Adrenal gland (tissue), 12 donors: Measurements from ENCODE around the gene ACBD6. TPM values are rescaled to one million over a fixed set of nuclear protein-coding genes. Genes with fewer than 3 reads are reported as not detected.

ENCODE experiments used
- DNase-seq, 7 donors: peaks; one replicate each; pipeline ENCODE4 v3.0.0-alpha.2; 2019 to 2020
- H3K27ac ChIP-seq, 5 donors: fragments of 200-600 bp; sonication (generic) in 4 of 5; 1 replicate in 3 of 5; 2 replicates in 2 of 5; pipeline versions ENCODE4 v1.5.1 to v1.8.0; 2016 to 2020; ENCODE audit warnings: mild to moderate bottlenecking in 1 of 5
- H3K27me3 ChIP-seq: fragments of 200-600 bp; 2 replicates; pipeline ENCODE4 v1.8.0; 2021
- H3K36me3 ChIP-seq, 2 donors: fragments of 200-600 bp; replicated peaks in 1 of 2; 1 replicate in 1 of 2; 2 replicates in 1 of 2; pipeline versions ENCODE4 v1.5.1 to v1.8.0; 2018 to 2022
- H3K4me1 ChIP-seq, 2 donors: fragments of 200-600 bp; replicated peaks in 1 of 2; 1 replicate in 1 of 2; 2 replicates in 1 of 2; pipeline versions ENCODE4 v1.5.1 to v1.8.0; 2018 to 2021
- H3K4me3 ChIP-seq, 4 donors: fragments of 200-600 bp; sonication (generic) in 3 of 4; one replicate each; pipeline ENCODE4 v1.5.1; 2016 to 2018
- H3K9me3 ChIP-seq, 3 donors: fragments of 200-600 bp; sonication (generic) in 1 of 3; replicated peaks in 1 of 3; 1 replicate in 2 of 3; 2 replicates in 1 of 3; pipeline versions ENCODE4 v1.5.1 to v1.8.0; 2016 to 2021
- CTCF ChIP-seq, 6 experiments: fragments of 450-650 bp in 4 of 6; fragments of 200-600 bp in 2 of 6; sonication (generic) in 1 of 6; IDR thresholded peaks; 1 replicate in 5 of 6; 2 replicates in 1 of 6; pipeline versions ENCODE4 v1.5.1 to v1.8.0; 2016 to 2021; ENCODE audit warnings: antibody characterized with exemption in 6 of 6, mild to moderate bottlenecking in 2 of 6, moderate library complexity in 1 of 6
- POLR2A ChIP-seq, 2 donors: fragments of 450-650 bp; IDR thresholded peaks; one replicate each; pipeline ENCODE4 v1.6.1; 2017; ENCODE audit warnings: antibody characterized with exemption in 2 of 2, mild to moderate bottlenecking in 2 of 2, moderate library complexity in 1 of 2
- WGBS, 4 donors: extraction: QIAGEN DNeasy Blood & Tissue Kit in 2 of 4; methylation state at CpG; one replicate each; pipeline versions ENCODE4 v1.1.5 to v1.1.7; 2013 to 2017; 5-methylcytosine and 5-hydroxymethylcytosine counted together
- intact Hi-C, 2 donors: fragments of 100-400 bp; cut with DNase I; formaldehyde crosslinking; loops; one replicate each; pipeline versions ENCODE4 v1.14.1 to v1.15.0; 2022 to 2023
- polyA plus RNA-seq, 3 donors: library from polyadenylated mRNA; stranded (reverse); fragments of 200-250 nt in 2 of 3; fragments of 350-450 nt in 1 of 3; fragmentation: Illumina TruSeq in 1 of 3; extraction: RNeasy Lipid Tissue Mini Kit (QIAGEN cat#74804) in 1 of 3; gene quantifications; one replicate each; pipeline ENCODE4 v1.2.3, GENCODE V29; 2013 to 2014
- total RNA-seq, 9 donors: library from RNA; depleted of rRNA in 4 of 9; stranded (reverse); fragments of >200 nt in 4 of 9; fragments of 120-200 nt in 1 of 9; fragmentation: NEBNext Ultra II Directional in 1 of 9; extraction: Animal tissue kit (Norgen Biotek cat#: 25700) in 1 of 9; gene quantifications; one replicate each; pipeline versions ENCODE4 v1.1.0 to v1.2.4, GENCODE V29; 2013 to 2023
- donor health status: healthy with polysubstance abuse.
- donor health status: Bipolar disorder and iron deficiency.
- donor health status: DM: yes; HTN: yes; CAD: no.
- donor health status: DM: no; HTN: no; CAD: no.
- donor health status: DM: no; HTN: no; CAD: no.
- donor health status: DM: yes; HTN: yes; CAD: no.

Gene ACBD6
- total and polyA plus RNA-seq, 12 donors: 28.7 to 75.1 (median 36.6) TPM

- Histone ChIP-seq H3K36me3 (no peaks in the 10 kb centered on the region), H3K4me1 (no peaks in the 10 kb centered on the region), H3K4me3 (no peak overlapping the region), H3K9me3 (no peaks in the 10 kb centered on the region), H3K27me3 (no peaks in the 10 kb centered on the region), H3K27ac (no peak overlapping the region)
- DNase-seq: no peak
- TF ChIP-seq POLR2A (IDR thresholded peaks at IDR 0.05): no peak
- no peak for TF ChIP-seq CTCF (IDR thresholded peaks at IDR 0.05)
- intact Hi-C loops: loop anchor here (10.0 kb wide), 2 partner anchors 620 to 640 kb away; no protein-coding TSS in a partner anchor
- WGBS, 4 donors: 68 to 79% (median 69%) methylated on average over 6 to 7 of the region's 7 CpGs
Observed at GRCh38 chr1:180524915-180525714, 22.7 kb upstream of the ACBD6 start.

GRCh38 chr1:180524160-180524914 is 22.0 kb upstream of the ACBD6 start:
- 69 to 78% (median 71%) methylated on average over 6 to 7 of the region's 7 CpGs for WGBS, 4 donors

GRCh38 chr1:180522213-180522515 is 19.8 kb upstream of the ACBD6 start:
- WGBS, 4 donors: 74 to 81% (median 78%) methylated on average over 7 of the region's 7 CpGs
- intact Hi-C loops: loop anchor here (10.0 kb wide), 2 partner anchors 623 to 643 kb away; no protein-coding TSS in a partner anchor
- H3K36me3 ChIP-seq: no peaks in the 10 kb centered on the region
- no peak overlapping the region for H3K4me3 ChIP-seq
- no peaks in the 10 kb centered on the region for H3K27me3 ChIP-seq
- H3K27ac ChIP-seq: no peak overlapping the region
- no peak for DNase-seq
- H3K4me1 ChIP-seq: no peaks in the 10 kb centered on the region
- H3K9me3 ChIP-seq: no peaks in the 10 kb centered on the region
- TF ChIP-seq CTCF (IDR thresholded peaks at IDR 0.05) (no peak), POLR2A (IDR thresholded peaks at IDR 0.05) (no peak)

More at GRCh38 chr1:180524160-180524914, 22.0 kb upstream of the ACBD6 start:
- TF ChIP-seq CTCF (IDR thresholded peaks at IDR 0.05) (no peak), POLR2A (IDR thresholded peaks at IDR 0.05) (no peak)
- H3K9me3 ChIP-seq: no peaks in the 10 kb centered on the region
- no peak for DNase-seq
- H3K4me3 ChIP-seq: no peak overlapping the region
- intact Hi-C loops: loop anchor here (10.0 kb wide), 2 partner anchors 620 to 640 kb away; no protein-coding TSS in a partner anchor
- H3K27me3 ChIP-seq: no peaks in the 10 kb centered on the region
- H3K27ac ChIP-seq: no peak overlapping the region
- H3K4me1 ChIP-seq: no peaks in the 10 kb centered on the region
- H3K36me3 ChIP-seq: no peaks in the 10 kb centered on the region

- 63 to 64% (median 63%) methylated on average over 8 to 9 of the region's 9 CpGs for WGBS, 4 donors
- no peaks in the 10 kb centered on the region for H3K4me1 ChIP-seq
- no peak for DNase-seq
- TF ChIP-seq POLR2A (IDR thresholded peaks at IDR 0.05) (no peak), CTCF (IDR thresholded peaks at IDR 0.05) (no peak)
- H3K36me3 ChIP-seq: no peaks in the 10 kb centered on the region
- H3K27ac ChIP-seq: no peak overlapping the region
- no peaks in the 10 kb centered on the region for H3K27me3 ChIP-seq
- H3K9me3 ChIP-seq: no peaks in the 10 kb centered on the region
- intact Hi-C loops: loop anchor here (10.0 kb wide), 2 partner anchors 623 to 643 kb away; no protein-coding TSS in a partner anchor
- no peak overlapping the region for H3K4me3 ChIP-seq
Observed at GRCh38 chr1:180521474-180522212, 19.3 kb upstream of the ACBD6 start.
